ENCODE results near the gene RABEPK. TPM values are rescaled to one million over a fixed set of nuclear protein-coding genes. Genes with fewer than 3 reads are reported as not detected.
"Not testable (repeated sequence)": the region's sequence is repeated elsewhere in the genome, so short reads cannot be mapped to it uniquely, and the experiment has no call there.

RABEPK gene
- total RNA-seq, 1 experiment from 2014 or later: 28.1 TPM

GRCh38 chr9:125180876-125181275 lies 19.5 kb upstream of the RABEPK start:
- POLR2A ChIA-PET: no interaction called here
- H3K27me3 Mint-ChIP-seq (ENCODE audit: insufficient read depth, unreplicated experiment): no peaks in the 10 kb centered on the region
- H3K9me3 Mint-ChIP-seq (ENCODE audit: unreplicated experiment): no peaks in the 10 kb centered on the region
- Histone ChIP-seq H3K4me1 (peaks cover 23% of the 10 kb centered on the region), H3K4me3 (ENCODE audit: low read depth, low read length) (no peak overlapping the region), H3K27me3 (replicated peaks; ENCODE audit: control insufficient read depth, insufficient read depth, low read length) (no peaks in the 10 kb centered on the region), H3K9me3 (no peaks in the 10 kb centered on the region), H3K36me3 (ENCODE audit: control insufficient read depth, insufficient read depth, low read length) (no peaks in the 10 kb centered on the region)
- TF ChIP-seq, protein P1, sequence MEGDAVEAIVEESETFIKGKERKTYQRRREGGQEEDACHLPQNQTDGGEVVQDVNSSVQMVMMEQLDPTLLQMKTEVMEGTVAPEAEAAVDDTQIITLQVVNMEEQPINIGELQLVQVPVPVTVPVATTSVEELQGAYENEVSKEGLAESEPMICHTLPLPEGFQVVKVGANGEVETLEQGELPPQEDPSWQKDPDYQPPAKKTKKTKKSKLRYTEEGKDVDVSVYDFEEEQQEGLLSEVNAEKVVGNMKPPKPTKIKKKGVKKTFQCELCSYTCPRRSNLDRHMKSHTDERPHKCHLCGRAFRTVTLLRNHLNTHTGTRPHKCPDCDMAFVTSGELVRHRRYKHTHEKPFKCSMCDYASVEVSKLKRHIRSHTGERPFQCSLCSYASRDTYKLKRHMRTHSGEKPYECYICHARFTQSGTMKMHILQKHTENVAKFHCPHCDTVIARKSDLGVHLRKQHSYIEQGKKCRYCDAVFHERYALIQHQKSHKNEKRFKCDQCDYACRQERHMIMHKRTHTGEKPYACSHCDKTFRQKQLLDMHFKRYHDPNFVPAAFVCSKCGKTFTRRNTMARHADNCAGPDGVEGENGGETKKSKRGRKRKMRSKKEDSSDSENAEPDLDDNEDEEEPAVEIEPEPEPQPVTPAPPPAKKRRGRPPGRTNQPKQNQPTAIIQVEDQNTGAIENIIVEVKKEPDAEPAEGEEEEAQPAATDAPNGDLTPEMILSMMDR (IDR thresholded peaks at IDR 0.05; ENCODE audit: insufficient read depth in 1 of 2, low read depth in 1 of 2, low read length in 1 of 2, severe bottlenecking in 1 of 2, unreplicated experiment in 1 of 2): no peak
- peaks cover 29% of the 10 kb centered on the region for H3K4me1 Mint-ChIP-seq (ENCODE audit: low read depth, unreplicated experiment)
- peak overlapping the region; percentile 17 for H3K27ac Mint-ChIP-seq (ENCODE audit: unreplicated experiment)
- intact Hi-C loops (cut with micrococcal nuclease; ENCODE audit: unreplicated experiment): no loop called here
- CTCF ChIA-PET: no interaction called here
- BruUV-seq (replicated peaks): no TSS peak
- no peak for DNase-seq
- peaks cover 26% of the 10 kb centered on the region for H3K36me3 Mint-ChIP-seq (ENCODE audit: insufficient read depth, unreplicated experiment)
- no peak overlapping the region for H3K4me3 Mint-ChIP-seq (ENCODE audit: unreplicated experiment)

- CTCF ChIA-PET, DNase-seq, POLR2A ChIA-PET: not testable (repeated sequence)
Measured at GRCh38 chr9:125181756-125182155, 18.6 kb upstream of the RABEPK start.

DNA sequence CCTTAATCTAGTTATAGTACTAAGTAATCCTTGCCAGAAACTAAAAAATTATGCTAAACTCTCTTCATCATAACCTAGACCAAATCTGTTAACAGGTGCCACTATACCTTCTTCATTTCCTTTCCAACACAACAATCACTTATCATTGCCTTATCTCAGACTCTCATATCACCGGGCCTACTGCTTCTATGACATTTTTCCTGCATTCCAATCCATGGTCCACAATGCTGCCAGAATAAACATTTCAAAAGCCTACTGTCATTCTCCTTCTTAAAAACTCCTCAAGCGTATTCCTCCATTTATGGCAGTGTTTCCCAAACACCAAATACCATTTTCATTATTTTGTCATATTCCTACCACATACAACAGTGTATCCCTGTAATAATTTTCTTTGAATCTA lies 17.3 kb upstream of the RABEPK start:
- peak overlapping the region; percentile 42 for H3K27ac Mint-ChIP-seq (ENCODE audit: unreplicated experiment)

More at GRCh38 chr9:125181756-125182155, 18.6 kb upstream of the RABEPK start:
- H3K4me3 Mint-ChIP-seq (ENCODE audit: unreplicated experiment); H3K9me3 ChIP-seq; H3K27me3 ChIP-seq (replicated peaks; ENCODE audit: control insufficient read depth, insufficient read depth, low read length); BruUV-seq (replicated peaks); H3K27ac Mint-ChIP-seq (ENCODE audit: unreplicated experiment); H3K36me3 ChIP-seq (ENCODE audit: control insufficient read depth, insufficient read depth, low read length); H3K4me3 ChIP-seq (ENCODE audit: low read depth, low read length); intact Hi-C loops (cut with micrococcal nuclease; ENCODE audit: unreplicated experiment); H3K27me3 Mint-ChIP-seq (ENCODE audit: insufficient read depth, unreplicated experiment); H3K9me3 Mint-ChIP-seq (ENCODE audit: unreplicated experiment): not testable (repeated sequence)
- H3K4me1 Mint-ChIP-seq (ENCODE audit: low read depth, unreplicated experiment): peaks cover 23% of the 10 kb centered on the region
- peaks cover 22% of the 10 kb centered on the region for H3K36me3 Mint-ChIP-seq (ENCODE audit: insufficient read depth, unreplicated experiment)
- H3K4me1 ChIP-seq: peaks cover 23% of the 10 kb centered on the region

More for the DNA sequence above, 17.3 kb upstream of the RABEPK start:
- no peaks in the 10 kb centered on the region for H3K36me3 ChIP-seq (ENCODE audit: control insufficient read depth, insufficient read depth, low read length)
- POLR2A ChIA-PET: no interaction called here
- Mint-ChIP-seq H3K4me1 (ENCODE audit: low read depth, unreplicated experiment) (peaks cover 13% of the 10 kb centered on the region), H3K27me3 (ENCODE audit: insufficient read depth, unreplicated experiment) (no peaks in the 10 kb centered on the region), H3K9me3 (ENCODE audit: unreplicated experiment) (no peaks in the 10 kb centered on the region), H3K4me3 (ENCODE audit: unreplicated experiment) (peak overlapping the region; percentile 36), H3K36me3 (ENCODE audit: insufficient read depth, unreplicated experiment) (peaks cover 22% of the 10 kb centered on the region)
- no peaks in the 10 kb centered on the region for H3K9me3 ChIP-seq
- peaks cover 26% of the 10 kb centered on the region for H3K4me1 ChIP-seq
- intact Hi-C loops (cut with micrococcal nuclease; ENCODE audit: unreplicated experiment): no loop called here
- TF ChIP-seq, protein P1 (IDR thresholded peaks at IDR 0.05; ENCODE audit: insufficient read depth in 1 of 2, low read depth in 1 of 2, low read length in 1 of 2, severe bottlenecking in 1 of 2, unreplicated experiment in 1 of 2): no peak
- H3K4me3 ChIP-seq (ENCODE audit: low read depth, low read length): no peak overlapping the region
- DNase-seq: peak in 1 of 2 experiments; percentile 44
- BruUV-seq (replicated peaks): no TSS peak
- H3K27me3 ChIP-seq (replicated peaks; ENCODE audit: control insufficient read depth, insufficient read depth, low read length): no peaks in the 10 kb centered on the region
- CTCF ChIA-PET: interaction anchor here (1.0 kb wide), 1 partner anchor 40 kb away, joined by 3 read pairs; the partner anchor contains the start of gene SCAI
